NOMO-1 treated with dmso at 0.1 percent for 144 hours (cell line): ENCODE data around the gene MAFG.

Experiments
- DNase-seq: peaks from one replicate; lab custom pipeline; 2025; ENCODE audit not compliant: unreplicated experiment; lab: John Stamatoyannopoulos, UW

MAFG gene

GRCh38 chr17:81898029-81898866 lies 29.3 kb downstream of the MAFG start:
- DNase-seq: no peak

GRCh38 chr17:81895400-81895799 lies 32.1 kb downstream of the MAFG start:
- no peak for DNase-seq

GRCh38 chr17:81891303-81891552 lies 36.3 kb downstream of the MAFG start:
- no peak for DNase-seq

GRCh38 chr17:81890447-81891302 lies 36.9 kb downstream of the MAFG start:
- no peak for DNase-seq

GRCh38 chr17:81889602-81890001 lies 37.9 kb downstream of the MAFG start:
- no peak for DNase-seq

- no peak for DNase-seq
Observed at GRCh38 chr17:81888988-81889595, 38.4 kb downstream of the MAFG start.

GRCh38 chr17:81888105-81888987 lies 39.2 kb downstream of the MAFG start:
- no peak for DNase-seq

- no peak for DNase-seq
Observed at GRCh38 chr17:81885869-81886548, 41.5 kb downstream of the MAFG start.

- DNase-seq: no peak
Observed at GRCh38 chr17:81885454-81885853, 42.1 kb downstream of the MAFG start.

GRCh38 chr17:81884968-81885367 lies 42.6 kb downstream of the MAFG start:
- no peak for DNase-seq

- DNase-seq: no peak
Observed at GRCh38 chr17:81884520-81884919, 43.0 kb downstream of the MAFG start.

- no peak for DNase-seq
Observed at GRCh38 chr17:81879121-81879520, 48.4 kb downstream of the MAFG start.

- DNase-seq: no peak
Observed at GRCh38 chr17:81878294-81878693, 49.2 kb downstream of the MAFG start.

- no peak for DNase-seq
Observed at GRCh38 chr17:81877569-81877968, 50.0 kb downstream of the MAFG start.

GRCh38 chr17:81871387-81872230 lies 55.9 kb downstream of the MAFG start:
- peak; percentile 78 for DNase-seq

- no peak for DNase-seq
Observed at GRCh38 chr17:81870981-81871386, 56.6 kb downstream of the MAFG start, which contains the start of gene ARHGDIA. Gene ARHGDIA (minus strand): TSS chr17:81871337. CDS start chr17:81869930, 1,407 bp downstream.

- no peak for DNase-seq
Observed at GRCh38 chr17:81870131-81870980, 57.2 kb downstream of the MAFG start.
